IPS DF 19.7 (cell line): ENCODE measurements around the gene LRRC41.
"Not testable (repeated sequence)": the region's sequence is repeated elsewhere in the genome, so short reads cannot be mapped to it uniquely, and the experiment has no call there.

Source experiments
- DNase-seq: peaks from one replicate; pipeline ENCODE4 v3.0.0-alpha.2; 2013; ENCODE audit warnings: low read depth, low spot score

The LRRC41 gene

GRCh38 chr1:46303038-46303871 is at the start of gene LRRC41, which contains the start of gene UQCRH:
Gene LRRC41, minus strand, starts transcription at chr1:46303616. Its CDS starts 294 bp downstream, at chr1:46303322.
Gene UQCRH, plus strand, starts transcription at chr1:46303698. Its CDS starts 69 bp downstream, at chr1:46303767.
- DNase-seq, result peak; percentile 95

GRCh38 chr1:46352363-46352762 is 48.9 kb upstream of the LRRC41 start:
- no peak for DNase-seq

- DNase-seq, result no peak
Observed at GRCh38 chr1:46345281-46345680, 41.9 kb upstream of the LRRC41 start.

- DNase-seq, result no peak
Observed at GRCh38 chr1:46344481-46344880, 41.1 kb upstream of the LRRC41 start.

- DNase-seq, result no peak
Observed at GRCh38 chr1:46343705-46344104, 40.3 kb upstream of the LRRC41 start.

- DNase-seq, result no peak
Observed at GRCh38 chr1:46343351-46343695, 39.9 kb upstream of the LRRC41 start.

- no peak for DNase-seq
Observed at GRCh38 chr1:46342677-46343350, 39.4 kb upstream of the LRRC41 start.

GRCh38 chr1:46342084-46342656 is 38.8 kb upstream of the LRRC41 start:
- DNase-seq, result no peak

- no peak for DNase-seq
Observed at GRCh38 chr1:46341222-46342083, 38.0 kb upstream of the LRRC41 start.

GRCh38 chr1:46340404-46341221 is 37.2 kb upstream of the LRRC41 start, which contains the start of gene NSUN4:
Gene NSUN4, plus strand, starts transcription at chr1:46340807. Its CDS starts 20 bp downstream, at chr1:46340827.
- DNase-seq, result peak; percentile 60

GRCh38 chr1:46337409-46337808 is 34.0 kb upstream of the LRRC41 start:
- DNase-seq, result not testable (repeated sequence)

- DNase-seq, result no peak
Observed at GRCh38 chr1:46335081-46335480, 31.7 kb upstream of the LRRC41 start.

GRCh38 chr1:46334030-46334384 is 30.6 kb upstream of the LRRC41 start:
- no peak for DNase-seq

- peak; percentile 38 for DNase-seq
Observed at GRCh38 chr1:46333300-46334029, 30.0 kb upstream of the LRRC41 start.

- not testable (repeated sequence) for DNase-seq
Observed at GRCh38 chr1:46331786-46332540, 28.5 kb upstream of the LRRC41 start.

- not testable (repeated sequence) for DNase-seq
Observed at GRCh38 chr1:46330381-46330780, 27.0 kb upstream of the LRRC41 start.

GRCh38 chr1:46329807-46330206 is 26.4 kb upstream of the LRRC41 start:
- not testable (repeated sequence) for DNase-seq

- not testable (repeated sequence) for DNase-seq
Observed at GRCh38 chr1:46328182-46328581, 24.8 kb upstream of the LRRC41 start.
